NT2/D1 (cell line): ENCODE results near the gene TNS1.

Experiments used
- DNase-seq: peaks from one replicate; pipeline ENCODE4 v3.0.0-alpha.2; 2011; ENCODE audit warnings: low read depth, low spot score
- H3K27me3 ChIP-seq: 2 replicates; pipeline ENCODE4 v1.6.0; 2011; ENCODE audit warnings: mild to moderate bottlenecking; ENCODE audit not compliant: insufficient read length, insufficient read depth
- H3K36me3 ChIP-seq: 2 replicates; pipeline ENCODE4 v1.6.1; 2011; ENCODE audit warnings: mild to moderate bottlenecking, low read length, mixed read lengths; ENCODE audit not compliant: insufficient read depth, insufficient read length
- H3K4me1 ChIP-seq: 2 replicates; pipeline ENCODE4 v1.5.1; 2011; ENCODE audit not compliant: insufficient read depth, insufficient read length
- H3K4me3 ChIP-seq: 2 replicates; pipeline ENCODE4 v1.5.1; 2011; ENCODE audit warnings: low read depth; ENCODE audit not compliant: insufficient read length
- H3K9ac ChIP-seq: 2 replicates; pipeline ENCODE4 v1.6.0; 2011; ENCODE audit warnings: low read depth; ENCODE audit not compliant: insufficient read length
- H3K9me3 ChIP-seq: 2 replicates; pipeline ENCODE4 v1.5.1; 2011; ENCODE audit warnings: mild to moderate bottlenecking, low read length; ENCODE audit not compliant: insufficient read depth
- SUZ12 ChIP-seq: IDR thresholded peaks from 2 replicates; pipeline ENCODE4 v1.6.1; 2011; ENCODE audit not compliant: insufficient read length, insufficient read depth; ENCODE audit errors: extremely low read depth
- YY1 ChIP-seq: IDR thresholded peaks from 2 replicates; pipeline ENCODE4 v1.6.1; 2011; ENCODE audit not compliant: insufficient read length, insufficient read depth
- ZNF274 ChIP-seq: IDR thresholded peaks from 2 replicates; pipeline ENCODE4 v1.6.1; 2011; ENCODE audit warnings: mild to moderate bottlenecking, low read depth, low read length

The TNS1 gene

DNA sequence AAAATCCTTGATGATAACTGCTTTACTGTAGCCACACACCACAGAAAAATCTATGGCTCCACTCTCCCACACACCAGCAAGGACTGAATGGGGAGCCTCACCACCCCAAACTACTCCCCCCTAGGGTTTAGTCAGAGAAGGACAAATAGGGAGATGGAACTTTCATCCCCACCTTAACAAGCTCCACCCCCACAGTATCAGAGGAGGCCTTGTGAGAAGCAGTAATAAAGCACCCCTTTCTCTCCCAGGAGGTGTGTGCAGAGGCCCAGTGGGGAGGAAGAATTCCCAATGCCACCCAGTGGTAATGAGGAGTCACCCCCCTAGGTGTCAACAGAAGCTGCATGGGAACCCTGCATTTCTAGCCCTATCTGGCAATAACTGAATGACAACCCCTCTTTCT lies 224.9 kb downstream of the TNS1 start:
- TF ChIP-seq SUZ12, result no peak
- TF ChIP-seq ZNF274, result no peak
- TF ChIP-seq YY1, result no peak

GRCh38 chr2:217776631-217777030 lies 226.2 kb downstream of the TNS1 start:
- no peaks in the 10 kb centered on the region for H3K27me3 ChIP-seq
- no peaks in the 10 kb centered on the region for H3K36me3 ChIP-seq
- H3K9me3 ChIP-seq, result no peaks in the 10 kb centered on the region
- peaks cover 2% of the 10 kb centered on the region for H3K4me1 ChIP-seq
- H3K4me3 ChIP-seq, result no peak overlapping the region
- TF ChIP-seq YY1, result no peak
- TF ChIP-seq ZNF274, result no peak
- TF ChIP-seq SUZ12, result no peak
- no peak overlapping the region for H3K9ac ChIP-seq
- DNase-seq, result no peak

More for the DNA sequence above, 224.9 kb downstream of the TNS1 start:
- Histone ChIP-seq H3K36me3 (no peaks in the 10 kb centered on the region), H3K27me3 (no peaks in the 10 kb centered on the region), H3K9ac (no peak overlapping the region), H3K4me3 (no peak overlapping the region), H3K4me1 (peaks cover 2% of the 10 kb centered on the region), H3K9me3 (no peaks in the 10 kb centered on the region)
- DNase-seq, result no peak

- Histone ChIP-seq H3K4me1 (peaks cover 2% of the 10 kb centered on the region), H3K9ac (no peak overlapping the region), H3K9me3 (no peaks in the 10 kb centered on the region), H3K4me3 (no peak overlapping the region), H3K27me3 (no peaks in the 10 kb centered on the region), H3K36me3 (no peaks in the 10 kb centered on the region)
- TF ChIP-seq SUZ12 (no peak), YY1 (no peak), ZNF274 (no peak)
- DNase-seq, result no peak
These were observed 226.8 kb downstream of the TNS1 start for GRCh38 chr2:217775920-217776503.

- no peak for TF ChIP-seq YY1
- TF ChIP-seq ZNF274, result no peak
- TF ChIP-seq SUZ12, result no peak
- H3K27me3 ChIP-seq, result no peaks in the 10 kb centered on the region
- peaks cover 2% of the 10 kb centered on the region for H3K4me1 ChIP-seq
- no peaks in the 10 kb centered on the region for H3K9me3 ChIP-seq
- no peak overlapping the region for H3K4me3 ChIP-seq
- no peaks in the 10 kb centered on the region for H3K36me3 ChIP-seq
- no peak for DNase-seq
- no peak overlapping the region for H3K9ac ChIP-seq
These were observed 228.6 kb downstream of the TNS1 start for GRCh38 chr2:217774232-217774631.

- Histone ChIP-seq H3K9ac (no peak overlapping the region), H3K4me3 (no peak overlapping the region), H3K9me3 (no peaks in the 10 kb centered on the region), H3K36me3 (no peaks in the 10 kb centered on the region), H3K27me3 (no peaks in the 10 kb centered on the region), H3K4me1 (peaks cover 2% of the 10 kb centered on the region)
- TF ChIP-seq YY1, result no peak
- no peak for TF ChIP-seq SUZ12
- no peak for TF ChIP-seq ZNF274
- DNase-seq, result no peak
These were observed 229.3 kb downstream of the TNS1 start for GRCh38 chr2:217773539-217773938.

- H3K9me3 ChIP-seq, result peaks cover 23% of the 10 kb centered on the region
- no peaks in the 10 kb centered on the region for H3K4me1 ChIP-seq
- TF ChIP-seq SUZ12 (no peak), YY1 (no peak), ZNF274 (no peak)
- H3K27me3 ChIP-seq, result no peaks in the 10 kb centered on the region
- H3K4me3 ChIP-seq, result no peak overlapping the region
- H3K36me3 ChIP-seq, result no peaks in the 10 kb centered on the region
- no peak for DNase-seq
- H3K9ac ChIP-seq, result no peak overlapping the region
These were observed 236.4 kb downstream of the TNS1 start for GRCh38 chr2:217766356-217766755.

DNA sequence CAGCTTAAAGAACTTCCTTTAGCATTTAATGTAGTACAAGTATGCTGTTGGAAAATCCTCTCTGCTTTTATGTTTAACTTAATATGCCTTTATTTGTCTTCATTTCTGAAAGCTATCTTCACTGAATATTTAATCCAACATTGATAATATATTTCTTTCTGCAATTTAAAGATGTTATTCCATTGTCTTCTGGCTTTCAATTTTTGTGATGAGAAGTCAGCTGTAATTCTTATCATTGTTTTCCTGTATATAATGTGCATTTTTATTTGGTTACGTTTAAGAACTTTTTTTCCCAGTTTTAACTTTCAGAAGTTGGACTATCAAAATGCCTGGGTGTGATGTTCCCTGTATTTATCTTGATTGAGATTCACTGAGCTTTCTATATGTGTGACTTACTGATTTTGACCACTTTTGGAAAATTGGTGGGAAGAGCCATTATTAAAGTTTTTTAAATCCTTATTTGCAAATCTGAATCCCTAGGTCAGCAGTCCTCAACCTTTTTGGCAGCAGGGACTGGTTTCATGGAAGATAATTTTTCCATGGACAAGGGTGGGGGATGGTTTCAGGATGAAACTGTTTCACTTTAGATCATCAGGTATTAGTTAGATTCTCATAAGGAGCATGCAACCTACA lies 241.0 kb downstream of the TNS1 start:
- Histone ChIP-seq H3K4me1 (no peaks in the 10 kb centered on the region), H3K9me3 (peaks cover 28% of the 10 kb centered on the region), H3K27me3 (no peaks in the 10 kb centered on the region), H3K9ac (no peak overlapping the region), H3K4me3 (no peak overlapping the region), H3K36me3 (no peaks in the 10 kb centered on the region)
- no peak for DNase-seq
- no peak for TF ChIP-seq YY1
- TF ChIP-seq SUZ12, result no peak

DNA sequence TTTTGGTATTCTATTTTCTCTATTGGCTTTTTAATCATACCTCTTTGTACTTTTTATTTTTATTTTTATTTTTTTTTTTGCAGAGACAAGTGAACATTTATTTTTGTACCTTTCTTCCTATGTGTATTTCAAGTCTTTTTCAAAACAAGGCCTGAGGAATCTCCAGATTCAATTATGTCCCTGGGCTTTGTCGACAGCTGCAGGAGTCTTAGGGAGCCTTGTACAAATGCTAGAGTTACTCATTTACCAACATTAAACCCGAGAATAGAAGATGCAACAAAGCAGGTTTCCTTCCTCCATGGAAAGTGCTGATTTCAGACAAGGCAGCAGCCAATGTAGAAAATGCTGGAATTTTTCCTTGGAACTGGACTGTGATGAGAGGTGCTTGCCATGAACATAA lies 242.8 kb downstream of the TNS1 start:
- Histone ChIP-seq H3K4me1 (peaks cover 3% of the 10 kb centered on the region), H3K9me3 (peaks cover 28% of the 10 kb centered on the region), H3K4me3 (no peak overlapping the region), H3K36me3 (no peaks in the 10 kb centered on the region), H3K27me3 (no peaks in the 10 kb centered on the region), H3K9ac (no peak overlapping the region)
- DNase-seq, result no peak
- TF ChIP-seq ZNF274 (no peak), YY1 (no peak), SUZ12 (no peak)
